CD4-positive, alpha-beta T cell treated with Interleukin-10 for 1 hour (primary cell): ENCODE measurements around the gene CEBPA.
A peak's percentile ranks its signal among the peaks of the same experiment; 100 is the strongest.

Experiments used
- DNase-seq: peaks from one replicate; pipeline ENCODE4 v3.0.0-alpha.2; 2020

Gene CEBPA

GRCh38 chr19:33302175-33302973 lies at the start of gene CEBPA:
CEBPA (minus strand) TSS chr19:33302534; CDS start chr19:33302414, 120 bp downstream.
- peak; percentile 77 for DNase-seq

GRCh38 chr19:33350538-33351309 lies 48.4 kb upstream of the CEBPA start:
- DNase-seq = no peak

GRCh38 chr19:33349319-33350289 lies 47.3 kb upstream of the CEBPA start:
- DNase-seq = no peak

- DNase-seq = no peak
Measured at GRCh38 chr19:33348301-33349010, 46.1 kb upstream of the CEBPA start.

- no peak for DNase-seq
Measured at GRCh38 chr19:33347300-33347699, 45.0 kb upstream of the CEBPA start.

GRCh38 chr19:33346665-33347064 lies 44.3 kb upstream of the CEBPA start:
- DNase-seq = no peak

- DNase-seq = no peak
Measured at GRCh38 chr19:33345163-33345562, 42.8 kb upstream of the CEBPA start.

- no peak for DNase-seq
Measured at GRCh38 chr19:33344573-33344925, 42.2 kb upstream of the CEBPA start.

- no peak for DNase-seq
Measured at GRCh38 chr19:33343859-33344572, 41.7 kb upstream of the CEBPA start.

- no peak for DNase-seq
Measured at GRCh38 chr19:33343301-33343700, 41.0 kb upstream of the CEBPA start.

GRCh38 chr19:33340991-33341390 lies 38.7 kb upstream of the CEBPA start:
- DNase-seq = no peak

GRCh38 chr19:33339016-33339984 lies 37.0 kb upstream of the CEBPA start:
- DNase-seq = no peak

- DNase-seq = no peak
Measured at GRCh38 chr19:33335446-33335845, 33.1 kb upstream of the CEBPA start.

GRCh38 chr19:33334271-33334670 lies 31.9 kb upstream of the CEBPA start:
- no peak for DNase-seq

GRCh38 chr19:33333642-33334041 lies 31.3 kb upstream of the CEBPA start:
- no peak for DNase-seq

- DNase-seq = no peak
Measured at GRCh38 chr19:33333151-33333550, 30.8 kb upstream of the CEBPA start.

- DNase-seq = peak; percentile 2
Measured at GRCh38 chr19:33332248-33332647, 29.9 kb upstream of the CEBPA start.

- no peak for DNase-seq
Measured at GRCh38 chr19:33329736-33330135, 27.4 kb upstream of the CEBPA start.

- DNase-seq = no peak
Measured at GRCh38 chr19:33329060-33329459, 26.7 kb upstream of the CEBPA start.

GRCh38 chr19:33325920-33326319 lies 23.6 kb upstream of the CEBPA start:
- no peak for DNase-seq
